ENCODE measurements around the gene KIAA1217.

Gene KIAA1217

GRCh38 chr10:24215603-24216002 lies 6.7 kb downstream of the KIAA1217 start:
- TF ChIP-seq CTCF (conservative IDR thresholded peaks at IDR 0.05), result no peak
- no peak overlapping the region for H3K27ac ChIP-seq

GRCh38 chr10:24219963-24220362 lies 11.0 kb downstream of the KIAA1217 start:
- no peak for TF ChIP-seq CTCF (conservative IDR thresholded peaks at IDR 0.05)
- no peak overlapping the region for H3K27ac ChIP-seq

GRCh38 chr10:24223341-24223740 lies 14.4 kb downstream of the KIAA1217 start:
- TF ChIP-seq CTCF (conservative IDR thresholded peaks at IDR 0.05), result no peak
- H3K27ac ChIP-seq, result no peak overlapping the region

- TF ChIP-seq CTCF (conservative IDR thresholded peaks at IDR 0.05), result no peak
- H3K27ac ChIP-seq, result no peak overlapping the region
Measured at GRCh38 chr10:24223953-24224352, 15.0 kb downstream of the KIAA1217 start.

- TF ChIP-seq CTCF (conservative IDR thresholded peaks at IDR 0.05), result no peak
- peak overlapping the region; percentile 75 for H3K27ac ChIP-seq
Measured at GRCh38 chr10:24228642-24229041, 19.7 kb downstream of the KIAA1217 start.

- no peak for TF ChIP-seq CTCF (conservative IDR thresholded peaks at IDR 0.05)
- peak overlapping the region; percentile 75 for H3K27ac ChIP-seq
Measured at GRCh38 chr10:24229909-24230308, 21.0 kb downstream of the KIAA1217 start.

- H3K27ac ChIP-seq, result peak overlapping the region; percentile 75
- TF ChIP-seq CTCF (conservative IDR thresholded peaks at IDR 0.05), result no peak
Measured at GRCh38 chr10:24231200-24231599, 22.3 kb downstream of the KIAA1217 start.

- TF ChIP-seq CTCF (conservative IDR thresholded peaks at IDR 0.05), result no peak
- H3K27ac ChIP-seq, result no peak overlapping the region
Measured at GRCh38 chr10:24234784-24235183, 25.8 kb downstream of the KIAA1217 start.

All from VCaP (cell line).